ENCODE results near the gene YKT6.

Gene YKT6

DNA sequence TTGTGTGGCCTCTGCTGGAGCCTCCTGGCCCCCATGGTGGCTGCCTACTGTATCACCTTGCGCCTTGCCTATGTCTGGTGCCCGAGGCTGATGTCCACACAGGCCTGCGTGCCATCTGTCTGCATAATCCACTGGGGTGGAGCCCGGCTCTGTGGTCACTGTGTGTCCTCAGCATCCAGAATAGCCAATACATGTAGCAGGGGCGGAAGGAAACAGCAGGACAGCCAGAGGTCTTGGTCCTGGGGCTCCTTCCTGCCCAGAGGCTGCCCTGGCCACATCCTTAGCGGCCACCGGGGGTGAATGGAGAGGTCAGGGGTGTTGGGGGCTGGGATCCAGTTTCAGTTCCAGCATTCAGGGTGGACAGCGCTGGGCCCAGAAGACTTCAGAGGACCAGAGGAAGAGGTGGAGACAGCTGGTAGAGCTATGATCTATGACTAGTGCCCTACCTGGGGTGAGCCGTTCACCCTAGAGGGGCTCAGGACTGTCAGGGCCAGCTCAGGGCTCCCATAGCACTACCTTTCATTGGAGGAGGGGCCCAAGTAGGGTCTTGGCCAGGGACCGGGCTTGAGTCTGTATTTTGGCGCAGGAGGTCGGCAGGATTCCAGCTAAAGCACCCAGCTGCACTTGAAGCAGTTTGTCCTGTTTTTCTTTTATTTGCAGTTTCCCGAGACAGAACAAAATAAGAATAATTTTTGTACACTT, 15.9 kb downstream of the YKT6 start:
- Histone ChIP-seq H4K91ac (ENCODE audit: low read length) (no peak overlapping the region), H2BK12ac (ENCODE audit: low read length in 2 of 2) (no peak overlapping the region), H3K36me3 (ENCODE audit: control insufficient read depth in 1 of 2, insufficient read depth in 2 of 2, low read depth in 1 of 2, low read length in 2 of 2) (peaks cover 27 to 56% of the 10 kb centered on the region in 2 experiments), H3K23ac (ENCODE audit: low read length in 2 of 2) (no peak overlapping the region), H2BK5ac (ENCODE audit: low read depth, low read length, poor library complexity, severe bottlenecking) (no peak overlapping the region), H3K4me3 (ENCODE audit: insufficient read depth in 1 of 2, low read depth in 1 of 2, low read length in 2 of 2) (no peak overlapping the region), H2BK15ac (ENCODE audit: low read depth, poor library complexity, severe bottlenecking) (no peak overlapping the region), H2BK120ac (ENCODE audit: low read depth, low read length) (no peak overlapping the region), H3K18ac (ENCODE audit: low read depth in 1 of 2, low read length in 2 of 2) (no peak overlapping the region), H3K14ac (ENCODE audit: low read length in 2 of 2) (no peak overlapping the region), H3K27me3 (ENCODE audit: control insufficient read depth in 1 of 2, insufficient read depth in 1 of 2, low read length in 2 of 2) (peaks cover 0 to 20% of the 10 kb centered on the region in 2 experiments), H4K8ac (ENCODE audit: low read length) (no peak overlapping the region), H3K27ac (ENCODE audit: low read length, poor library complexity, severe bottlenecking) (no peak overlapping the region), H3K4me2 (ENCODE audit: low read length, poor library complexity, severe bottlenecking) (no peak overlapping the region), H3K79me1 (replicated peaks; ENCODE audit: low read length, poor library complexity, severe bottlenecking) (peaks cover 5% of the 10 kb centered on the region), H3K4me1 (ENCODE audit: control insufficient read depth, insufficient read depth, low read depth, low read length) (peaks cover 11% of the 10 kb centered on the region), H2AFZ (ENCODE audit: low read depth, low read length) (no peak overlapping the region), H2AK5ac (ENCODE audit: low read length, severe bottlenecking) (no peak overlapping the region), H3K9me3 (ENCODE audit: control insufficient read depth, low read length) (no peaks in the 10 kb centered on the region), H3K9ac (ENCODE audit: low read length) (no peak overlapping the region), H3K4ac (ENCODE audit: low read depth in 1 of 2, low read length in 2 of 2) (no peak overlapping the region)
- 88% methylated on average over 13 of the region's 13 CpGs for WGBS
- DNase-seq, result no peak

DNA sequence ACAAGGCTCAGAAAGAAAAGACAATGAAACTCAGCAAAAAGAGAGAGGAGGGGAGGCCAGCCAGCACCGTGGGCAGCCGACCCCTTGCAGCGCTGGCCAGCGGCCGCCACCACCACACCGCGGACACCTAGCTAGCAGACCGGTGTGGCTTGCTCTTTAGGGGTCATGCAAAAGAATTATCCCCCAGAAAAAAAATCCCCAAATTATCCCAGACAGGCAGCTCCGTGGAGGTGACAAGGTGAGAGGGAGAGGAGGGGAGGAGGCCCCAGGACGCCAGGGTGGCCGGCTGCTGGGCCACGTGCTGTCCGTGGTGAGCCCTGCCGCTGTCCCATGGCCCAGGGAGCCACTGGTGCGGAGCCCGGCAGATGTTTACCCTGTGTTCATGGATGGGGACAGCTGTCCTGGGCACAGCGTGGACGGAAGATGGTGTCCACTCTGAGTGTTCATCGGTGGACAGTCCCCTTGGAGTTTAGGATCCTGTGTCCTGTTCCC, 16.5 kb downstream of the YKT6 start:
- Histone ChIP-seq H3K4me1 (ENCODE audit: control insufficient read depth, insufficient read depth, low read depth, low read length) (peaks cover 7% of the 10 kb centered on the region), H3K27me3 (ENCODE audit: control insufficient read depth in 1 of 2, insufficient read depth in 1 of 2, low read length in 2 of 2) (peaks cover 0 to 25% of the 10 kb centered on the region in 2 experiments), H3K23ac (ENCODE audit: low read length in 2 of 2) (no peak overlapping the region), H2AFZ (ENCODE audit: low read depth, low read length) (no peak overlapping the region), H4K91ac (ENCODE audit: low read length) (no peak overlapping the region), H3K27ac (ENCODE audit: low read length, poor library complexity, severe bottlenecking) (no peak overlapping the region), H3K18ac (ENCODE audit: low read depth in 1 of 2, low read length in 2 of 2) (no peak overlapping the region), H2BK5ac (ENCODE audit: low read depth, low read length, poor library complexity, severe bottlenecking) (no peak overlapping the region), H3K4me3 (ENCODE audit: insufficient read depth in 1 of 2, low read depth in 1 of 2, low read length in 2 of 2) (no peak overlapping the region), H3K9me3 (ENCODE audit: control insufficient read depth, low read length) (no peaks in the 10 kb centered on the region), H2BK12ac (ENCODE audit: low read length in 2 of 2) (no peak overlapping the region), H2AK5ac (ENCODE audit: low read length, severe bottlenecking) (no peak overlapping the region), H3K4ac (ENCODE audit: low read depth in 1 of 2, low read length in 2 of 2) (no peak overlapping the region), H3K4me2 (ENCODE audit: low read length, poor library complexity, severe bottlenecking) (no peak overlapping the region), H2BK15ac (ENCODE audit: low read depth, poor library complexity, severe bottlenecking) (no peak overlapping the region), H3K9ac (ENCODE audit: low read length) (no peak overlapping the region), H3K14ac (ENCODE audit: low read length in 2 of 2) (no peak overlapping the region), H3K36me3 (ENCODE audit: control insufficient read depth in 1 of 2, insufficient read depth in 2 of 2, low read depth in 1 of 2, low read length in 2 of 2) (peaks cover 21 to 51% of the 10 kb centered on the region in 2 experiments), H4K8ac (ENCODE audit: low read length) (no peak overlapping the region), H2BK120ac (ENCODE audit: low read depth, low read length) (no peak overlapping the region), H3K79me1 (replicated peaks; ENCODE audit: low read length, poor library complexity, severe bottlenecking) (peaks cover 5% of the 10 kb centered on the region)
- WGBS, result 91% methylated on average over 13 of the region's 19 CpGs
- no peak for DNase-seq

DNA sequence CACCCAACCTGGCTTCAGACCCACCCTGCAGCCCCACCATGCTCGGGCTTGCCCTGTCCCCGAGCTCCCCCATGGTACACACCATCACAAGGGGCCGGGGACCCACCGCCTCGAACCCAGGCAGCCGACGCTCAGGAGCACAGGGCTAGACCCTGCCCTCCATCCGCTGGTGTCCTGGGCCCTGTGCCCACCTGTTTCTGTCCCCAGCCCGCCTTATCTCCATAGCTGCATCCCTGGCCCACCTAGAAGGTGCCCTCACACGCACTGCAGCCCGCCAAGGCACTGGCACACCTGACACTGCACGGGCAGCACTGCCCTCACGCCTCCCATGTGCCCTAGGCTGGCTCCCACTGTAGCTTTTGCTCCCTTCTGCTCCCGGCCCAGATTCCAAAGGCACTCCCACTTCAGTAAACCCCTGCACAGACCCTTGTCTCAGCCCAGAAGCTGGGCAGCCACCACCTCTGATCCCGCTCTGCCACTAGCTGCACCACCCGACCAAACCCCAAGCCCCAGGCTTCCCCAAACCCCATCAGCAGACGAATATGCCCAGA, 17.1 kb downstream of the YKT6 start:
- H3K9ac ChIP-seq (ENCODE audit: low read length), result no peak overlapping the region
- peak overlapping the region in 1 of 2 experiments; percentile 82 for H3K14ac ChIP-seq (ENCODE audit: low read length in 2 of 2)
- H3K4ac ChIP-seq (ENCODE audit: low read depth in 1 of 2, low read length in 2 of 2), result no peak overlapping the region
- H2AK5ac ChIP-seq (ENCODE audit: low read length, severe bottlenecking), result no peak overlapping the region
- no peaks in the 10 kb centered on the region for H3K9me3 ChIP-seq (ENCODE audit: control insufficient read depth, low read length)
- H3K4me2 ChIP-seq (ENCODE audit: low read length, poor library complexity, severe bottlenecking), result no peak overlapping the region
- peak overlapping the region; percentile 71 for H4K91ac ChIP-seq (ENCODE audit: low read length)
- peak overlapping the region in 1 of 2 experiments; percentile 48 for H3K18ac ChIP-seq (ENCODE audit: low read depth in 1 of 2, low read length in 2 of 2)
- H3K79me1 ChIP-seq (replicated peaks; ENCODE audit: low read length, poor library complexity, severe bottlenecking), result peaks cover 5% of the 10 kb centered on the region
- DNase-seq, result no peak
- 78% methylated on average over 17 of the region's 17 CpGs for WGBS
- H2BK12ac ChIP-seq (ENCODE audit: low read length in 2 of 2), result no peak overlapping the region
- H2AFZ ChIP-seq (ENCODE audit: low read depth, low read length), result no peak overlapping the region
- H3K27ac ChIP-seq (ENCODE audit: low read length, poor library complexity, severe bottlenecking), result no peak overlapping the region
- H3K4me1 ChIP-seq (ENCODE audit: control insufficient read depth, insufficient read depth, low read depth, low read length), result peaks cover 7% of the 10 kb centered on the region
- H2BK120ac ChIP-seq (ENCODE audit: low read depth, low read length), result no peak overlapping the region
- no peak overlapping the region for H2BK5ac ChIP-seq (ENCODE audit: low read depth, low read length, poor library complexity, severe bottlenecking)
- H3K36me3 ChIP-seq (ENCODE audit: control insufficient read depth in 1 of 2, insufficient read depth in 2 of 2, low read depth in 1 of 2, low read length in 2 of 2), result peaks cover 16 to 46% of the 10 kb centered on the region in 2 experiments
- H4K8ac ChIP-seq (ENCODE audit: low read length), result peak overlapping the region; percentile 76
- no peak overlapping the region for H3K4me3 ChIP-seq (ENCODE audit: insufficient read depth in 1 of 2, low read depth in 1 of 2, low read length in 2 of 2)
- peaks cover 0 to 29% of the 10 kb centered on the region in 2 experiments for H3K27me3 ChIP-seq (ENCODE audit: control insufficient read depth in 1 of 2, insufficient read depth in 1 of 2, low read length in 2 of 2)
- peak overlapping the region; percentile 33 for H2BK15ac ChIP-seq (ENCODE audit: low read depth, poor library complexity, severe bottlenecking)
- no peak overlapping the region for H3K23ac ChIP-seq (ENCODE audit: low read length in 2 of 2)

DNA sequence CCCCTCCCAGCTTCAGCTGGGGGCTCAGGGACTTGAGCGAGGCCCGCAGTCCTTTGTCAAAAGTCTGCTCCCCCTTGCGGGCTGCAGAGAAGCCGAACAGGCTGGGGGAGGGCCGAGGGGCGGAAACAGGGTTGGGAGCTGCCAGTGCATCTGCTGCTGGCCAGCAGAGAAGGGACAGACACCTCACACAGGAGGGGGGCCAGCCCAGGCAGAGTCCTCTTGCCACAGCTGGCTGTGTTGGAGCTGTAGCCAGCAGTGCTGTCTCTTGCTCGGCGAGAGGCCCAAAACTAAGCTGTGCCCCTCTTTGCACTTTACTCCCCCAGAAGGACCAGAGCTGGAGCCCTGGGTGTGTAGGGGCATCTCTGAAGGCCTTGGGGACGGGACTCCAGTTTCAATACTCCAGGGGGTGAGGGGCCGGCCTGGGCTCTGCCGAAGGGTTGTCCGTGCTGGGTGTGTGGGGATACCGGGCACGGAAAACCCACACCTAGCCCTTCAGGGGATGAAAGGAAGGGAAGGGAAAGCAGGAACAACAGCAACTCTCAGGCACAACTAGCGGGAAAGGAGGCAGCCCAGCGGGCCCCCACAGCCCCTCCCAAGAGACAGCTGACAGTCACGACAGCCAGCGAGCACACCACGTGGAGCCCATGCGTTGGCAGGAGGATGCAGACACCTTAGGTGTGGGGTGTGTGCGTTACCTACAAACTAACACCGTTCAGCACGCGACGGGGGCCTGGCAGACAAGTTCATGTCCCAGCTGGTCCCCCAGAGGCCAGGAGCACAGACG, 17.8 kb downstream of the YKT6 start:
- H3K9ac ChIP-seq (ENCODE audit: low read length), result no peak overlapping the region
- peaks cover 2 to 35% of the 10 kb centered on the region in 2 experiments for H3K27me3 ChIP-seq (ENCODE audit: control insufficient read depth in 1 of 2, insufficient read depth in 1 of 2, low read length in 2 of 2)
- H3K18ac ChIP-seq (ENCODE audit: low read depth in 1 of 2, low read length in 2 of 2), result no peak overlapping the region
- no peak overlapping the region for H3K23ac ChIP-seq (ENCODE audit: low read length in 2 of 2)
- H2BK12ac ChIP-seq (ENCODE audit: low read length in 2 of 2), result no peak overlapping the region
- peak overlapping the region; percentile 33 for H2BK15ac ChIP-seq (ENCODE audit: low read depth, poor library complexity, severe bottlenecking)
- WGBS, result 70% methylated on average over 26 of the region's 26 CpGs
- no peak overlapping the region for H2BK5ac ChIP-seq (ENCODE audit: low read depth, low read length, poor library complexity, severe bottlenecking)
- no peak overlapping the region for H3K4me2 ChIP-seq (ENCODE audit: low read length, poor library complexity, severe bottlenecking)
- DNase-seq, result peak; percentile 47
- H4K8ac ChIP-seq (ENCODE audit: low read length), result peak overlapping the region; percentile 43
- peaks cover 2% of the 10 kb centered on the region for H3K79me1 ChIP-seq (replicated peaks; ENCODE audit: low read length, poor library complexity, severe bottlenecking)
- no peak overlapping the region for H2AFZ ChIP-seq (ENCODE audit: low read depth, low read length)
- H3K4me3 ChIP-seq (ENCODE audit: insufficient read depth in 1 of 2, low read depth in 1 of 2, low read length in 2 of 2), result no peak overlapping the region
- H3K14ac ChIP-seq (ENCODE audit: low read length in 2 of 2), result no peak overlapping the region
- no peak overlapping the region for H4K91ac ChIP-seq (ENCODE audit: low read length)
- no peak overlapping the region for H2BK120ac ChIP-seq (ENCODE audit: low read depth, low read length)
- peaks cover 9 to 39% of the 10 kb centered on the region in 2 experiments for H3K36me3 ChIP-seq (ENCODE audit: control insufficient read depth in 1 of 2, insufficient read depth in 2 of 2, low read depth in 1 of 2, low read length in 2 of 2)
- no peak overlapping the region for H3K4ac ChIP-seq (ENCODE audit: low read depth in 1 of 2, low read length in 2 of 2)
- no peak overlapping the region for H3K27ac ChIP-seq (ENCODE audit: low read length, poor library complexity, severe bottlenecking)
- H2AK5ac ChIP-seq (ENCODE audit: low read length, severe bottlenecking), result no peak overlapping the region
- no peaks in the 10 kb centered on the region for H3K9me3 ChIP-seq (ENCODE audit: control insufficient read depth, low read length)
- H3K4me1 ChIP-seq (ENCODE audit: control insufficient read depth, insufficient read depth, low read depth, low read length), result peaks cover 7% of the 10 kb centered on the region
